Neural progenitor cell (in vitro differentiated cells): ENCODE measurements around the gene HDAC5. TPM values are rescaled to one million over a fixed set of nuclear protein-coding genes. Genes with fewer than 3 reads are reported as not detected.

Experiments
- DNase-seq: peaks from one replicate; pipeline ENCODE4 v3.0.0-alpha.2; 2016; ENCODE audit warnings: low spot score
- H2AFZ ChIP-seq: fragments of 200-600 bp; sonication (generic); replicated peaks from 2 replicates; pipeline ENCODE4 v1.6.1; 2016; ENCODE audit warnings: antibody characterized with exemption
- H3F3A ChIP-seq: fragments of 200-600 bp; sonication (generic); 2 replicates; pipeline ENCODE4 v1.6.1; 2016; ENCODE audit warnings: antibody characterized with exemption, low read depth
- H3K27ac ChIP-seq: fragments of 200-600 bp; sonication (generic); 2 replicates; pipeline ENCODE4 v1.5.1; 2016; ENCODE audit warnings: mild to moderate bottlenecking
- H3K27me3 ChIP-seq: fragments of 200-600 bp; sonication (generic); 2 replicates; pipeline ENCODE4 v1.6.1; 2016; ENCODE audit warnings: mild to moderate bottlenecking, moderate library complexity
- H3K36me3 ChIP-seq: fragments of 200-600 bp; sonication (generic); 2 replicates; pipeline ENCODE4 v1.5.1; 2016
- H3K4me1 ChIP-seq: fragments of 200-600 bp; sonication (generic); 2 replicates; pipeline ENCODE4 v1.6.1; 2016; ENCODE audit warnings: mixed run types
- H3K4me2 ChIP-seq: fragments of 200-600 bp; sonication (generic); 2 replicates; pipeline ENCODE4 v1.6.1; 2016
- H3K4me3 ChIP-seq: fragments of 200-600 bp; sonication (generic); 2 replicates; pipeline ENCODE4 v1.5.1; 2016
- H3K79me2 ChIP-seq: fragments of 200-600 bp; sonication (generic); 2 replicates; pipeline ENCODE4 v1.6.1; 2016; ENCODE audit warnings: low read depth
- H3K9ac ChIP-seq: fragments of 200-600 bp; sonication (generic); 2 replicates; pipeline ENCODE4 v1.6.1; 2016
- H3K9me3 ChIP-seq: fragments of 200-600 bp; sonication (generic); 2 replicates; pipeline ENCODE4 v1.5.1; 2016; ENCODE audit warnings: low read depth
- H4K20me1 ChIP-seq: fragments of 200-600 bp; sonication (generic); 2 replicates; pipeline ENCODE4 v1.6.1; 2016; ENCODE audit warnings: low read depth
- H3K27ac Mint-ChIP-seq: 3 replicates; pipeline ENCODE4 v1.8.0; 2021; ENCODE audit warnings: mixed read lengths
- H3K27me3 Mint-ChIP-seq: 2 replicates; pipeline ENCODE4 v1.8.0; 2022; ENCODE audit warnings: low read depth, mild to moderate bottlenecking, inconsistent platforms, moderate library complexity, mixed read lengths; ENCODE audit not compliant: insufficient read depth
- H3K36me3 Mint-ChIP-seq: 3 replicates; pipeline ENCODE4 v1.8.0; 2021; ENCODE audit warnings: mixed read lengths
- H3K4me1 Mint-ChIP-seq: 3 replicates; pipeline ENCODE4 v1.8.0; 2021; ENCODE audit warnings: mixed read lengths
- H3K4me3 Mint-ChIP-seq: 3 replicates; pipeline ENCODE4 v1.8.0; 2021; ENCODE audit warnings: mild to moderate bottlenecking, moderate library complexity, mixed read lengths
- H3K9me3 Mint-ChIP-seq: 3 replicates; pipeline ENCODE4 v1.8.0; 2020; ENCODE audit warnings: mixed read lengths
- CTCF ChIP-seq: fragments of 200-600 bp; sonication (generic); IDR thresholded peaks from 2 replicates; pipeline ENCODE4 v1.5.1; 2017; ENCODE audit warnings: antibody characterized with exemption, mild to moderate bottlenecking
- EZH2 ChIP-seq: fragments of 200-600 bp; sonication (generic); IDR thresholded peaks from 2 replicates; pipeline ENCODE4 v1.6.1; 2017; ENCODE audit warnings: antibody characterized with exemption, mild to moderate bottlenecking, moderate library complexity
- EZH2phosphoT487 ChIP-seq: fragments of 200-600 bp; sonication (generic); IDR thresholded peaks from 2 replicates; pipeline ENCODE4 v1.6.1; 2017; ENCODE audit warnings: antibody characterized with exemption
- total RNA-seq: library from RNA; depleted of rRNA; stranded (reverse); fragments of >200 nt; gene quantifications from 2 replicates; pipeline ENCODE4 v1.2.3, GENCODE V29; 2015; ENCODE audit warnings: low replicate concordance

HDAC5 gene
- total RNA-seq, 1 donor from 2014 or later, result 23.6 TPM

- Histone ChIP-seq H3K4me2 (peak within 1 kb of the TSS; percentile 87), H2AFZ (peak within 1 kb of the TSS; percentile 91)
These were observed 57.1 kb downstream of the HDAC5 start, which contains the start of gene LSM12 for GRCh38 chr17:44066204-44066930. Gene LSM12 (minus strand): TSS chr17:44066671. CDS start chr17:44066587, 84 bp downstream.

GRCh38 chr17:44065668-44066203, 57.7 kb downstream of the HDAC5 start:
- Histone ChIP-seq H3K9me3 (no peaks in the 10 kb centered on the region), H3K27me3 (no peaks in the 10 kb centered on the region), H3K79me2 (peaks cover 54% of the 10 kb centered on the region), H3K36me3 (no peaks in the 10 kb centered on the region), H2AFZ (peak overlapping the region; percentile 91), H4K20me1 (peaks cover 50% of the 10 kb centered on the region), H3K27ac (peak overlapping the region; percentile 100), H3K4me2 (peak overlapping the region; percentile 87), H3K4me3 (peak overlapping the region; percentile 97), H3F3A (peaks cover 40% of the 10 kb centered on the region), H3K9ac (peak overlapping the region; percentile 89), H3K4me1 (peaks cover 19% of the 10 kb centered on the region)
- Mint-ChIP-seq H3K27me3 (peaks cover 12% of the 10 kb centered on the region), H3K4me1 (peaks cover 21% of the 10 kb centered on the region), H3K36me3 (peaks cover 15% of the 10 kb centered on the region), H3K27ac (peak overlapping the region; percentile 84), H3K4me3 (peak overlapping the region; percentile 96), H3K9me3 (no peaks in the 10 kb centered on the region)
- TF ChIP-seq EZH2phosphoT487, result no peak
- TF ChIP-seq CTCF, result no peak
- no peak for TF ChIP-seq EZH2
- no peak for DNase-seq

More at GRCh38 chr17:44066204-44066930, 57.1 kb downstream of the HDAC5 start, which contains the start of gene LSM12:
- H3K27me3 Mint-ChIP-seq, result peaks cover 12% of the 10 kb centered on the region
- peak; percentile 96 for DNase-seq
- peaks cover 21% of the 10 kb centered on the region for H3K4me1 Mint-ChIP-seq
- H3K4me1 ChIP-seq, result peaks cover 19% of the 10 kb centered on the region
- H3K9me3 ChIP-seq, result no peaks in the 10 kb centered on the region
- no peaks in the 10 kb centered on the region for H3K27me3 ChIP-seq
- H3K27ac Mint-ChIP-seq, result peak within 1 kb of the TSS; percentile 97
- H3K9me3 Mint-ChIP-seq, result no peaks in the 10 kb centered on the region
- H3K4me3 ChIP-seq, result peak within 1 kb of the TSS; percentile 97
- peak within 1 kb of the TSS; percentile 89 for H3K9ac ChIP-seq
- H3K36me3 ChIP-seq, result no peaks in the 10 kb centered on the region
- H4K20me1 ChIP-seq, result peaks cover 43% of the 10 kb centered on the region
- H3F3A ChIP-seq, result peaks cover 46% of the 10 kb centered on the region
- H3K79me2 ChIP-seq, result peaks cover 53% of the 10 kb centered on the region
- TF ChIP-seq EZH2phosphoT487 (no peak), EZH2 (no peak), CTCF (no peak)
- peak within 1 kb of the TSS; percentile 100 for H3K27ac ChIP-seq
- H3K4me3 Mint-ChIP-seq, result peak within 1 kb of the TSS; percentile 96
- peaks cover 13% of the 10 kb centered on the region for H3K36me3 Mint-ChIP-seq

DNA sequence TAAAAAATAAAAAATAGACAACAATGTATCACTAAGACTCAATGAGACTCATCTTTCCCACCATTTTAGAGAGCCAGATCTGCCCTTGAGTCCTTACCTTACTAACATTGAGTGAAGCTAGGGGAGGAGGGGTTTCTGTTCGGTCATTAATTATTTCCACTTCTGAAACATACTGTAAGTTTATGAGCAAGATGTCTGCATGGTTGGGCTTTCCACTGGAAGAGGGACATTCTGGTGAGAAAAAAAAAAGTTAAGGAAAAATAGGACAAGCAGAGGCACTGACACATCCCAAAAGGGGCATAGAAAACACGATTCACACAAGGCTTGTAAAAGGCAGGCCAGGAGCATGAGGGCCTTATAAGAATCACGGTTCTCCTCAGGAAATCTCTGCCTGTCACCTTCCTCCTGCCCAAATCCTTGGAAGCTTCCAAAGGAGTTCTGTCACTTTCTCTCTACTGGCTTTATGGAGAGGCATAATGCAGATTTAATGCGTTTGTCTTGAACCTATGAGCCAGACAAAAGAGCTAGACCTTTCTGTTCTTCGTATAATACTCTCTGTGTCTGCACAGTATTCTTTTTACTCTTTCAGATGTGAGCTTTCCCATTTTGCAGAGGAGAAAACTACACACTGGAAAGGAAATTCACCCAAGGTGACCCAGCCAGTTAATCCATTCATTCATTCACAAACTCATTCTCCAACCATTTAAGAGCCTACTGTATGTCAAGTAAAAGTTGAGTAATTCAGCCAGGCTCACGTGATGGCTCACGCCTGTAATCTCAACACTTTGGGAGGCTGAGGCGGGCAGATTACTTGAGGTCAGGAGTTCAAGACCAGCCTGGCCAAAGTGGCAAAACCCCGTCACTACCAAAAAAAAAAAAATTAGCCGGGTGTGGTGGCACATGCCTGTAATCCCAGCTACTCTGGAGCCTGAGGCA, 59.5 kb downstream of the HDAC5 start:
- H3K27me3 ChIP-seq, result no peaks in the 10 kb centered on the region
- peak overlapping the region; percentile 52 for H3K4me3 Mint-ChIP-seq
- peaks cover 30% of the 10 kb centered on the region for H3F3A ChIP-seq
- TF ChIP-seq EZH2 (no peak), CTCF (no peak), EZH2phosphoT487 (no peak)
- DNase-seq, result no peak
- H3K79me2 ChIP-seq, result peaks cover 72% of the 10 kb centered on the region
- no peak overlapping the region for H3K4me3 ChIP-seq
- no peaks in the 10 kb centered on the region for H3K9me3 Mint-ChIP-seq
- H3K27ac Mint-ChIP-seq, result no peak overlapping the region
- H3K27ac ChIP-seq, result peak overlapping the region; percentile 27
- H4K20me1 ChIP-seq, result peaks cover 64% of the 10 kb centered on the region
- H3K9ac ChIP-seq, result no peak overlapping the region
- no peaks in the 10 kb centered on the region for H3K9me3 ChIP-seq
- peaks cover 28% of the 10 kb centered on the region for H3K36me3 Mint-ChIP-seq
- peaks cover 16% of the 10 kb centered on the region for H3K4me1 Mint-ChIP-seq
- H3K4me1 ChIP-seq, result peaks cover 16% of the 10 kb centered on the region
- no peak overlapping the region for H2AFZ ChIP-seq
- H3K27me3 Mint-ChIP-seq, result peaks cover 12% of the 10 kb centered on the region
- H3K4me2 ChIP-seq, result peak overlapping the region; percentile 87
- peaks cover 6% of the 10 kb centered on the region for H3K36me3 ChIP-seq
